Stimulated activated CD8-positive, alpha-beta memory T cell treated with anti-CD3 and anti-CD28 coated beads, Interleukin-7, amount 100 ng/mL, for 48 hours (primary cell): ENCODE data around the gene NCOR2.

Experiments
- DNase-seq, 2 donors: peaks; one replicate each; pipeline ENCODE4 v3.0.0-alpha.2; 2020; ENCODE audit warnings: low read depth in 1 of 2; ENCODE audit errors: extremely low read depth in 1 of 2

Gene NCOR2

DNA sequence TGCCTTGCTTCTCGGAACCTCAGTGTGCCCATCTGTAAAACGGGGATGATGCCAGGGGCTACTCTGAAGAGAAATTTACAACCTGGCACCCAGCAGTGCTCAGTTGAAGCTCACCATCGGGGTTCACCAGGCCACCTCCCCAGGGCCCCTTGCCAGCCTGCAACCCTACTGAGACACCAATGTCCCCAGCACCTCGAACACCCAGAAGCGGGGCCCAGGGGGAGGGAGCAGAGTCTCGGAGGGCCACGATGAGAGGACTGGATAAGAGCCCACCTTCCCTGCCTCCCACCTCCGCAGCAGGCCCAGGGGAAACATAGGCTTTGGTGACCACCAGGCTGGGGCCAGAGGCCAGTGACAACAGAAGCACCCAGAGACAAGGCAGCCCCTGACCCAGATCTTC lies 22.4 kb downstream of the NCOR2 start:
- no peak for DNase-seq

DNA sequence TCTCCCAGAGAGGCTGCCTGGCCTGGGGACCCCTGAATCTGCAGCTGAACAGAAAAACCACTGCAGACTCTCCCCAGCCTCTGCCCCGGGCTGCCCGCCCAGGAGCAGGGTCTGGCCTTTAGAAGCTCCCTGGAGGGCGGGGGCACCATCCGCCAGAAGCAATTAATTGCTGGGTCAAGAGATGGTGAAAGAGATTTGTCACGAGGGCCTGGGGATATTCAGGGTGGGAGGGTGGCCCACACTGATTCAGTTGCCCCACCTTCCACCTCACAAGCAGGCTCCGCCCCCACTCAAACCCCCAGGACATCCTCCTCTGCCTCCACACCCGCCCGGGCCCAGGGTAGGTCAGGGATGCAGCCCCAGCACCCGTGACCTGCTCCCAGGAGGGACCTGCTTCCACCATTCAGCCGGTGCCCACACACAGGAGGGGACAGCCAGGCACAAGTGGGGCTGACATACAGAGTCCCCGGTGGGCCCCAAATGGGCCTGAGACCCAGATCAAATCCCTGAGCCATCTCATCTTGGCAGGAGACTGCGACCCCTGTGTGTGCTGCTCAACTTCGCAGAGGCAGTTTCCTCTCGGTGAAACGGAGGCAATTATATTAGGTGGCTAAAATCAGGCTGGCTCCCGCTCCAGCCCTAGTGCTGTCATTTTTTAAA lies 23.0 kb downstream of the NCOR2 start:
- DNase-seq, result no peak

GRCh38 chr12:124543590-124544310 lies 23.7 kb downstream of the NCOR2 start:
- DNase-seq, result no peak

GRCh38 chr12:124543052-124543589 lies 24.3 kb downstream of the NCOR2 start:
- no peak for DNase-seq

DNA sequence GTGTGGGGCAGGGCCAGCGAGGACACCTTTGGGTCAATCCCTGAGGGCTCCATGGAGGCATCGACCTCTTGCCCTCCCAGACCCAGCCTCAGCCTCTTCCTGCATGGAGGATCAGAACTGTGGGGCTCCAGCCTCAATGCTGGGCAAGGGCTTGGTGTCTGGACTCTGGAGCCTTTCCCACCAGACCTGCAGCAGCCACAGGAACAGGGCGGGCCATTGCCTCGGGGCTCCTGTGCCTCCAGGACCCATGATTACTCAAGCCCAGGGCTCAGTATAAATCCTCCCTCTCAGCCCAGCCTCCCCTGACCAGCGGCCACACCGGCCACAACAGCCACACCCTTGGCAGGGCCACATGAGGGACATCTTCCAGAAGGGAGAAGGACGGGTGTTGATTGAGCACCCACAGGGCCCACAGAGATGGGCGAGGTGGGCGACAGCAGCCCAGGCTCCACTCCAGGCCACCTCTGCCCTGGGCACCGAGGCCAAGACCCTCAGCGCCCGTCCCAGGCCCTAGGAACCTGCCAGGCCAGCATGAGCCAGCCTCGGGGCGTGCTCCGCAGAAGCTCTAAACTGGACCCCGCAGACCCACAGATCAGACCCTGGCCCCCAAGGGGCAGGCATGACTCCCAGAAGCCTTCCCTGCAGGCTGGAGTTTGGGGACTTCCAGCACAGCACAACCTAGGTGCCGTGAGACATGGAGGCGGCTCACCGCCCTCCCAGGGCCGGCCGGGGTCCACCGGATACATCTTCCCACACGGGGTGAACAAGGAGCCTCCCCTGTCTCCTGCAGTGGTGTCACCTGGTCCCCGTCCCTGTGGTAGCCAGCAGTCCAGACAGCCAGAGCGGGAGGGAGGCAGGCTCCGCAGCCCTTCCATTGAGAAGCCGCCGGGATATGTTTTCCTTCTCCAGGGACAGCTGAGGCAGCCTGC lies 25.1 kb downstream of the NCOR2 start:
- DNase-seq, result no peak

- no peak for DNase-seq
Observed at GRCh38 chr12:124541322-124541721, 26.1 kb downstream of the NCOR2 start.

GRCh38 chr12:124539084-124540041 lies 28.0 kb downstream of the NCOR2 start:
- DNase-seq, result no peak

DNA sequence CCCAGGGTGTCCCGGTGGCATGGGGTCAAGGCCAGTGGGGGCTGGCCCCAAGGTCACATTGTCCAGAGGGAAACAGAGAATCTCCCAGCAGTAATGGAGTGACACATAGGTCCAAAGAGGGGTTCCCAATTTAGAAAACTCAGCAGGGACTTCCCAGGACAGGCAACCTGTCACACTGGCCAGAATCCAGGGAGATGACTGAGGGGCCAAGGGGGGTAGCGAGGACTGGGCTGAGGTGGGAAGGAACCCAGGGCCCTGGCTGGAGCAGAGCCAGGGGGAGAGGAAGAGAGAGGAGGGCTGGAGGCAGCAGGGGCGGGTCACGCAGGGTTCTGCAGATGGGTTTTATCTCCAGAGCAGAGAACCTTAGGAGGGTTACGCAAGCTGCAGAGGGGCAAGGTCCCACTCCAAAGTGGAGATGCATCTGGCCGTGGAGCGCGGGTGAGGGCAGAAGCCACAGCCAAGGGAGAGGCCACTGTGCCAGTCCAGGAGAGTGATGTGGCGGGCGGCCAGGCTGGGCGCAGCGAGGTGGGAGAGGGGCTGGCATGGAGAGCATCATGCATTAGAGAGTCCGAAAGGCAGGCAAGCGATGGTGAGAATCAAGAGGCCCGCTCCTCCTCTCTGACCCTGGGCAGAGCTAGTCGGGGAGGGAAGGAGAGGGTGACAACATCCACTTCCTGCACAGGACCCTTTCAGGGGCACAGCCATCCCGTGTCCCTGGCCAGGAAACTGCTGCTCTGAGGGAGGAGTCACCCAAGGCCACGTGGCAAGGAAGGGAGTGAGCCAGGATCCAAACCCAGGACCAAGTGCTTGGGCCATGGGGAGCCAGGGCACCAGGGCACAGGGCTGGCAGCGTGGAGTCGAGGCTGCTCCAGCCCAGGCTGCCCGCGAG lies 29.0 kb downstream of the NCOR2 start:
- no peak for DNase-seq

DNA sequence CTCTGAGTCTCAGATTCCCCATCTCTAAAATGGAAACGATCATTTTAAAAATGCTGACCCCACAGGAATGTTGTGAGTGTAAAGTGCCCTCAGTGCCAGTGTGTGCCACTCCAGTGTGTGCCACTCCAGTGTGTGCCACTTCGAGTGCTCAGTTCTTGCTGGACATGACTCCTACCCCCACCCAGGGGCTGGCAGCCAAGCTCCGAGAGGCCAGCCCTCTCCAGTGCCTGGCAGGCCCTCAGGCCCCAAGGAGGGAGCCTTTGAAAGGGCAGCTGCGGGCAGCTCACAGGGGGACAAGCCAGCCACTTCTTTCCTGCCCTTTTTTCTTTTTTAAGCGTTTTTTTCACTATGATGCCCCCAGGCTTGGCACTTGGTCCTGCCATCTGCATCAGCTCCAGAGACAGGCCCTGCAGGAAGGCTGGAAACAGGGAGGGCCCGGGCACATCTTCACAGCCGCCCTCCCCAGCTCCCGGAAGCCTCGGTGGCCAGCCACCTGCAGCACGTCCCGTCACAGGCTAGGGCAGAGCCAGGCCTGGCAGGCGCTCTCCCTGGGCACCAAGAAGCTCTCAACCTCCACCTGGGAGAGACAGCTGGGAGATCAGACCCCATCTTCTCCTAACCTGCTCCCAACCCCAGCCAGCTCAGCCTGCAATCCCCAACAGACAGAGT lies 29.8 kb downstream of the NCOR2 start:
- no peak for DNase-seq

- DNase-seq, result no peak
Observed at GRCh38 chr12:124536641-124537040, 30.8 kb downstream of the NCOR2 start.

DNA sequence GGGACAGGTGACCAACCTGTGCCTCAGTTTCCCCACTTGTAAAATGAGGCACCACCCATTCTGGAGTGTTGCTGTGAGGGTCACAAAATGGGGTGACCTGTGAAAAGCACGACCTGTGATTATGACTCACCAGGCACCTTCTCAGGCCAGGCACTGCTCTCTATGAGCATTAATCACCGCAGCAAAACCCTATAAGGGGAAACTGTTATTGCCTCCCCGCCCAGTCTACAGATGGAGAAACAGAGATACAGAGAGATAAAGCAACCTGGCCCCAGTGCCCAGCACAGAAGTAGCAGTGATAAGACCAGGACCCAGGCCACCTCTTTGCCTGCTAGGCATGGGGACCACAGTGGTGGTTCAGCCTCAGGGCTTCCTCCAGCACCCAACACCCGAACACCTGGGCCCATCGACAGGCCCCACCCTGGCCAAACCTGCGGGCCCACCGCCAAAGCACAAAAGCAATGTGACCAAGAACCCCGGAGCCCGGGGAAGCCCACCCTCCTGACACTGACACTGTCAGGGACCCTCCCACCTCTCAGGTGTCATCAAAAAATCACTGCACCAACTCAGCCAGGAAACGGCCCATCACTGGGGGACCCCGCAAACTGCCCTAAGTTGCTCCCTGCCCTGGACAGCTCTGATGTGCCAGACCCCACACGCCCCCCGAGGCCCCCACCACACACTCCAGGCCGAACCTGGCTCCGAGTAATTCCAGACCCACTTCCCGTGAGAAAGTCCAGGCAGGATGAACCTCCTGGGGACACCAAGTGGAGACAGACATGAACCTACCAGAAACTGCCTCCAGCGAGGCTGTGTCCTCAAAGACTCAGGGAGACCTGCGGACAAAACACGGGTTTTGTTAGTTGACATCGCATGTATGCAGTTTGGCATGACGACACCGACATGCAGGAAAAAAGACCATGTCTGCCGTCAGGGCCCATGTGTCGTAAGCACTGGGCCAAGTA lies 32.4 kb downstream of the NCOR2 start:
- no peak for DNase-seq

DNA sequence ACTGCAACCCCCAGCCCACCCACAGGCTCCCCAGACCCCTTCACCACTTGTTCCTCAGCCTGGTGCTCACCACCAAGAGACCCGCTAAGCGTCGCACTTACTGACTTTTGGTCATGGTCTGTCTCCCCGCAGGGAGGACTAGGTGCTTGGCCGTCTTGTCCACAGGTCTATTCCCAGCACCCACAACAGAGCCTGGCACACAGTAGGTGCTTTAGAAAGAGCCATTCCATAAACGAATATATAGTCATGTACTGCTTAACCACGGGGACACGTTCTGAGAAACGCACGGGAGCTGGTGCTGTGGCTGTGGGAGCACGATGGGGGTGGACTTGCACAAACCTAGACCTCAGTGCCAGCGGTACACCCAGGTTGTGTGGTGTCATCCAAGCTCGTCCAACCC lies 34.0 kb downstream of the NCOR2 start:
- no peak for DNase-seq

GRCh38 chr12:124532967-124533366 lies 34.4 kb downstream of the NCOR2 start:
- DNase-seq, result no peak

GRCh38 chr12:124532331-124532750 lies 35.1 kb downstream of the NCOR2 start:
- no peak for DNase-seq

DNA sequence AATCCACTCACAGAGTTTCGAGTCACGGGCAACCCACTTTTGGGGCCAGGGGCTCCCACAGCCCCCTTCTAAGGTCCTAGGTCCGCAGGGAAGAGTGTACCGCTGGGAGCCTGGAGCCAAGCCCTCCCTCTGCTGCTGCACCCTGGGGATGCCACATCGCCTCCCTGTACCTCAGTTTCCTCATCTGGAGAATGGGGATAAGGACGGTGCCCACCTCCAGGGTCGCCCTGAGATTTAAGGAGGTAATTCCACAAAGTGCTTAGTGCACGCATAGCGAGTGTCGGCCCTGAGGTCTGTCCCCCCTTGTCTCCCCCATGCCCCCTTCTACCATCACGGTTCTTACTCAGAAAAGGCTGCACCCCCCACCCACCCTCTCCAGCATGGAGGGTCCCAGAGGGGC lies 35.5 kb downstream of the NCOR2 start:
- no peak for DNase-seq

DNA sequence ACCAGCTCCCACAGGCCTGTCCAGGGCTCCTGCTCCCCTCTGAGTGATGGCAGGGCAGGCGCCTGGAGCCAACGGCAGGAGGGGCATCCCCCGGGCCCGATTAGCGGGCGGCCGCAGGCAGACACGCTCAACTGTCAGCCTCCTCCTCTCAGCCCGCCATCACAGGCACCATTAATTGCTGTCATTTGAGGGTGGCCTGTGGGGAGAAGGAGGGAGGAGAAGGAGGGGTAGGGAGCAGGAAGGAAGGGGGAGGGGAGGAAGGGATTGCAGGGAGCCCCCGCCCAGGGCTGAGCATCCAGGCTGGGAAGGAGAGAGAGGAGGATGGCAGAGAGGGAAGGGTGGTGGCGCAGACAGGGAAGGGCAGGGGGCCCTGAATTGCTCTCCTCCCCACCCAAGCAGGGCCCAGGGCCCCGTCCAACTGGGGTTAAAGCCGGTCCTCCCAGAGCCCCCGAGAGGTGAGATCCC lies 36.1 kb downstream of the NCOR2 start:
- no peak for DNase-seq

GRCh38 chr12:124530637-124531263 lies 36.7 kb downstream of the NCOR2 start:
- no peak for DNase-seq
